NCI-H146 treated with DMSO at 0.1 percent for 48 hours (cell line): Measurements from ENCODE around the gene PDGFA.

Experiments
- DNase-seq: peaks from one replicate; lab custom pipeline; 2025; ENCODE audit not compliant: unreplicated experiment; lab: John Stamatoyannopoulos, UW

The PDGFA gene

DNA sequence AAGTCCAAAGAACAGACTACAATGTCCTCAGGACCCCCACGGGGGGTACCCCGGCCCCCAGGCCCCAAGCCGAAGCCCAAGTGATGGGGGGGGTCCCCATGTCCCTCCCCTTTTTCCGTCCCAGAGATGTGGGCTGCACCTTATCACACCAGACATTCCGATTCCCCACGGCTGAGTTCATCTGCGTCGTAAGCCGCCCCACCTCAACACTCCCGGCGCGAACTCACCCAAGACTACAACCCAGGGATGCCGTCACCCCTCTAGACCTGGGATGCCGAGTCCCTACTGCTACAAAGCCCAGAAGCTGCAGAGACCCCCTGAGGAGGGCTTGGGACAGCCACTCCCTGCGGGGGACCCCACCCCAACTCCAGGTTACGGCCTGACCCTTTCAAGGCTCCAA lies 14.5 kb downstream of the PDGFA start:
- DNase-seq = no peak

DNA sequence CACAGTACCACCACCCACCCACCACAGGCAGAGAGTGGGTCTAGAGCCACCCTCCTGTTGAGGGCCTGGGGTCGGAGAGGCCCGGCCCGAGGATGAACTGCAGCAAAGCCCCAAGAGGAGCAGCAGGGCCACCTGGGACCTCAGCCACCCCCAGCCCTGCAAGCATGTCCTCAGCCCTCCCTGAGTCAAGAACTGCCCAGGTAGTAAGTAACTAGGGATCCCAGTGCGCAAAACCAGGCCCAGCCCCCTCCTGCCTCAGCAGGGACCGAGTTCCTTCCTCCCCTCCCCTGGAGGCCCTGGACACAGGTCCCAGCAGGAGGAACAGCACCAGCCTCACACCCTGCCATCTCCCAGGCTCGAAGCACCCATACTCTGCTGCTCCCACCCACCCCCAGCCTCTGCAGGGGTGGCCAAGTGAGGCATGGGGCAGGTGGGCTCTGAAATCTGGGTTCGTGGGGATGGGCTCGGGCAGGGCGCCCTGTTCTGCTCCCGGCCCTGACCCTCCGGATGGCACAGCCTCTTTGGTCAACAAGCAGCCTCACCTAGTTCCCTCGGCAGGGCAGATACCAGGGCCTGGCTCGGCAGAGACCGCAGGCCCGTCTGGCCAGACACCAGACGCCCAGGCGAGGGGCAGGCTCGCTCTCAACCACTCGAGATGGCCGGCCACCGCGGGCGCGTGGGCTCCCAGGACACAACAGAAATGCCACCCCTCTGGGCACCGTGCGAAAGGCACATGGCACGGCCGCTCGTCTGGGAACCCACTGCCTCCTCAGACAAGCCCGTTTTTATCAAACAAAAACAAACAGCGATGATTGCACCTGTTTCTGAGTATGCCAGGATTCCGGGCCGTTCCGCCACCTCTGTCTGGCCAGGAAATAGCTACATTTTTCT lies 15.2 kb downstream of the PDGFA start:
- DNase-seq = no peak

DNA sequence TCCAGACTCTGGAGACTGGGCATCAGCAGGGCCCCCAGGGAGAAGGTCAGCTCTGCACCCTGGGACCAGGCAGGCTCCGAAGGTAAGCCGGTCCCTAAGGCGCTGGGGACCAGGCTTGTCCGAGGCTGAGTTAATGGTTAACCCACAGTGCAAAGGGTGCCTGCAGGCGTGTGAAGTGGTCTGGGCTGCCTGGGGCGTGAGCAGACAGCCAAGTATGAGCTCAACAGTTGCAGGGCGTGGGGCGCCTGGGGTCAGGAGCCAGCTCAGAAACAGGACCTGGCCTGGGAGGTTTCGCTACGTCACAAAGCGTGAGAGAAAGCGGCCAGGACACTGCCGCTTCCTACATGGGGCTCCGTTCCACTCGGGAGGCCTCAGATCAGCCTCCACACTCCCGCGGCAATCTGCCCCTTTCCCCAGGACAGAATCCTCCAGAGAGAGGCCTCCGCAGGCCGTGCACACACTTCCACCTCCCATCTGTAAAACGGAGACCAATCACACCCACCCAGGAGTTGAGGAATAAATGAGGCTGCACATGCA lies 16.0 kb downstream of the PDGFA start:
- DNase-seq = no peak

DNA sequence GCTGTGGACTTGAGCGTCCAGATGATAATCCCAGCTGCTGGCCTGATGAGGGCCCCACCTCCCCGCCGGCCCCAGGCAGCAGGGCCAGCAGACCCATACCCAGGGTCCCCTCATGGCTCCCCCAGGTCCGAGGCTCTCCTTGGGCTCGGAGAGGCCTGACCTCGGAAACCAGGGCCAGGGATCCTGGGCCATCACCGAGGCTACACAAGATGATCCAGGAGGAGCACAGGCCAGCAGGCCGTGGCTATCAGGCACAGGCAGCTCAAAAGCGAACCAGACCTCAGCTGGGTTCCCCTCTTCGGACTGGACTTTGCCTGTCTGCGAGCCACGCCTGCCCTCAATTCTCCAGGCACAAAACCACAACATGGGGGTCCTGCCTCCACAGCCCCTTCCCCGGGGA lies 17.4 kb downstream of the PDGFA start:
- no peak for DNase-seq

DNA sequence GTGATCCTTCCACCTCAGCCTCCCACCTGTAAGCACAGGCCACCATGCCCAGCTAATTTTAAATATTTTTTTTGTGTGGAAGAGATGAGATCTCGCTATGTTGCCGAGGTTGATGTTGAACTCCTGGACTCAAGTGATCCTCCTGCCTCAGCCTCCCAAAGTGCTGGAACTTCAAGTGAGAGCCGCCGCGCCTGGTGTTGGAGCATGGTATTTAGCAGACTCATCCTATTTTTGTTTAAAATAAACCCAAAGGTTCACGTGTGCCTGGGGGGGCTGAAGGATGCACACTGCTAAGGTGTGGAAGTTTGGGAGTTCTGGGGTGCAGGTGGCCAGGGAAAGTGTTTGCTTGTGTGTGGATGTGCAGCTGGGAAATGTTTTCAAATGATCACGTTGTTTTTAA lies 18.1 kb downstream of the PDGFA start:
- DNase-seq = no peak

DNA sequence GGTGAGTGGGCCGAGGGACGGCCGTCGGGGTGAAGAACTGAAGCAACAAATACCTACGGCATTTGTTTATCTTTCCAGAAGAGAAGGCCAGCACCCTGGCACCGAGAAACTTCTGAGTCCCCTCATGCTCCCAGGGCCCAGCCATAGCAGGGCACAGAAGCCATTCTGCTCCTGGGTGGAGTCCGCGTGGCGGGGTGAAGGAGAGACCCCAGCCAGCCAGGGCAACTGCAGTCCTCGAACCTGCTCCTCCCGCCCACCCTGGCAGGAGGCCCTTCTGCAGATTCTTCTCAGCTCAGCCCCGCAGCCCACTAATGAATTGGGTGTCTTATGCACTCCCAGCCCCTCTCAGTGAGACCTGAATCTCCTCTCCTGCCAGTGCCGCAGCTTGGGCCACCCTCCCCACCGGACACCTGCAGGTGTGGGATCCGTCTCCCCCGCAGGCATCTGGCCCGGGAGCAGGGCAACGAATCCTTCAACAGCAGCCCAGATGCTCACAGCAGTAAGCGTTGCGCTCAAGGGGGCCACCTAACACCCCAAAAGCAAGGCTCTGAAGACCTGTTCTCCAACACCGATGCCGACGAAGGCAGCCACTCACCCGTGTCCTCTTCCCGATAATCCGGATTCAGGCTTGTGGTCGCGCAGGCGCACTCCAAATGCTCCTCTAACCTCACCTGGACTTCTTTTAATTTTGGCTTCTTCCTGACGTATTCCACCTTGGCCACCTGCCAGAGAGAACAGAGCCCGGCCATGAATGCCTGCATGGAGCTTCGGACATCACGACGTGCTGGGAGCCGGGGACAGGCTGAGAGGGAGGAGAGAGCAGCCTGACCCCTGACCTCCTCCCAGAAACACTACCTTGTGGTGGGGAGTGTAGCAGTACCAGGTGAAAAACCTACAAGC lies 18.9 kb downstream of the PDGFA start:
- DNase-seq = no peak

DNA sequence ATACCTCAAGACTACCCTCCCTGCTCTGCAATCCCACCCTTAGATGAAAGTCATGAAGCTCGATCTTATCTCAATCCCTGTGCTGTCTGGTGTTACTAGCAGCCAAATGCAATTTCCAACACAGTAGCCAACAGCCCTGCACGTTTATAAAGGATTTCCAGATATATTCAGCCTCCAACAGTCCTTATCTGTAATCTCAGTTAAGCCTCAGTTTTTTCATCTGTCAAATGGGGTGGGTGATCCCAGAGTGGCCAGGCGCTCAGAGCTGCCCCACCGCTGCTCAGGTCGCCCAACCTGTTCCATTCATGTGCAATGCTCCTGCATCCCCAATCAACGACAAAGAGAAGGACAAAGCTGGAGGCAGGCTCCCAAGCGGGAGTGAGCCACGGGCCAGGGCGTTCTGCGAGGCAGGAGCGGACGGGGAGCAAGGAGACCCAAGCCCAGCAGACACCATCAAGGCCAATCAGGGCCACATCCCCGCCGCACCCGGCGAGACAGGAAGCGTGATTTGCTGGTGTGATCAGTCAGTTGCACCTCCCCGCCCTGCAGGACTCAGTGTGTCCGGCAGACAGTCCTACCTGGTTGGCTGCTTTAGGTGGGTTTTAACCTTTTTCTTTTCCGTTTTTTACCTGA lies 19.7 kb downstream of the PDGFA start:
- no peak for DNase-seq

DNA sequence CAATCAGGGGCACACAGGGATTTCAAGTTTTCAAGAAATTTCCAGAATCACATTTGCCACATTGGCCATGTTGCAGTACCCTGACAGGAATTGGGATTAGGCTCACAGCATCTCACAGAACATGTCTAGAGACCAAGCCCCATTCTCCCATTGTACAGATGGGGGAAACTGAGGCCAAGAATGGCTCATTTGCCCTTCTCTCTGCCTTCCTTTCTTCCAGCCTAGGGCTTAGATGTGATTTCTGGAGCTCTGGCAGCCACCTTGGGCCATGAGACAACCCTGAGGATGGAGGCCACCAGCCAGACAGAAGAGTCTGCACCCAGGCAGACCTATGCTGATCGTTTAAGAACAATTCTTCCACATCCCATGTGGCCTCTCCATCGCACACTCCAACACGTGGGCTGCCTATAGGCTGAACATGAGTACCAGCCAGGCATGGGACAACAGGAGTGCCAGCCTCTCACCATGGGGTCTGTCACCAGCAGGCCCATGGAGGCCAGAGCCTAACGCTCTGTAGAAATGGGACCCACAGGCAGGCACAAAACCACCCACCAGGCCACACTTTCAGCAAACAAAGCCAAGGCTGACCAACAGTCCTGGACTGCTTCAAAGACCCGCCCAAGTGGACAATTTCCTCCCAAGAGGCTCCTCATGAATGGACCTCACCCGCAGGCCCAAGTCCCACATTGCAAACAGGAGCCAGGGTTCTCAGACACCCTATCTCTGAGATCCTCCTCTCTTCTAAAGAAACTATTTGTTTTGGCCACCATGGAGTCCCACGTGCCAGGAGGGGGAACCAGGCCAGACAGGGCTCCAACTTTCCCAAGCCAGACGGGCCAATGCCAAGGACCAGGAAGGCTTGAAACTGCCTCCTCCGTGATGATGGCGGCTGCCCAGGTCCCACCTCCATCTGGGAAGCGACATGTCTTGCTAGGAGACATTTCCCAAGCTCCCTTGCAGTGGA lies 20.7 kb downstream of the PDGFA start:
- no peak for DNase-seq

DNA sequence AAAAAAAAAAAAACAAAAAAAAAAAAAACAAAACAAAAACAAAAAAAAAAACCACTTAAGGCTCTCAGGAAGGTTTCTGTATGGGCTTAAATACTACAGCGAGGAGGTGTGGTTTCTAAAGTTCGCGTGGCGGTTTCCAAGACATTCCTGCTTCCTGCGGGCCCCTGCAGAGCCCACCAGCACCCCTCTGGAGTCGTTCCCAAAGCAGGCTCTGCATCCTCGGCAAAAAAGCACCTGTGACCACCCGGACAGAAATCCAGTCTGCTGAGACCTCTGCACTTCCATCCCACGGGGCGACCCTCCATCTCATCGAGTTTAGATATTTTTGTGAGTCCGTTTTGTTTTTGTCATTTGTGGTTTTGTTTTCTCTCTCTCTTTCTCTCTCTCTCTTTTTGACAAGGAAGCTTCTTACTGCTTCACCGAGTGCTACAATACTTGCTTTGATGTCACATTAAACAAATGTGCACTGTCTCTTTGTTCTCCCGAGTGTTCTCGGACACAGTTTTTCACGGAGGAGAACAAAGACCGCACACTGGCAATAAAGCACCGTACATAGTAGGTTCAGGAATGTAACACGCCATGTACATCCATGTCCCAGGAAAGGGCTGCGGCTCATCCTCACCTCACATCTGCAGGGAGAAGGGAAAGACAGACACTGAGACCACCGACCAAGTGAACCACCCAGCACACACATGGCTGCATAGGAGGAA lies 21.5 kb downstream of the PDGFA start:
- DNase-seq = no peak

DNA sequence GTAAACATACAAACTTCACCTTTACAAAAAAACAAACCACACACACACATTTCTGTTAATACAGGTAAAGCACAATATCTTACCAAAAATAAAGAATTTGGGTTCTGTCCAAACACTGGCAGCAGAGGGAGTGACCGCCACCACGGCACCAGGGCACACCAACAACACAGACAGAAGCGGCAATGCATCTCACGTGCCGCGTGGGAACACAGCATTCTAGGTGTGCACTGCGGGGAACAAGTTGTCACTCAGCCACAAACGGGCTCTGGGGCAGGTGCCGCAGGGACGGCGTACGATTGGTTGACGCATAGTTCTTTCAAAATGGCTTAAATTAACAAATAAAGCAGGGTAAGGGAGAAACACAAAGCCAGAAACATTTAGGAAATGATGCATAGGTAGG lies 22.3 kb downstream of the PDGFA start:
- no peak for DNase-seq

DNA sequence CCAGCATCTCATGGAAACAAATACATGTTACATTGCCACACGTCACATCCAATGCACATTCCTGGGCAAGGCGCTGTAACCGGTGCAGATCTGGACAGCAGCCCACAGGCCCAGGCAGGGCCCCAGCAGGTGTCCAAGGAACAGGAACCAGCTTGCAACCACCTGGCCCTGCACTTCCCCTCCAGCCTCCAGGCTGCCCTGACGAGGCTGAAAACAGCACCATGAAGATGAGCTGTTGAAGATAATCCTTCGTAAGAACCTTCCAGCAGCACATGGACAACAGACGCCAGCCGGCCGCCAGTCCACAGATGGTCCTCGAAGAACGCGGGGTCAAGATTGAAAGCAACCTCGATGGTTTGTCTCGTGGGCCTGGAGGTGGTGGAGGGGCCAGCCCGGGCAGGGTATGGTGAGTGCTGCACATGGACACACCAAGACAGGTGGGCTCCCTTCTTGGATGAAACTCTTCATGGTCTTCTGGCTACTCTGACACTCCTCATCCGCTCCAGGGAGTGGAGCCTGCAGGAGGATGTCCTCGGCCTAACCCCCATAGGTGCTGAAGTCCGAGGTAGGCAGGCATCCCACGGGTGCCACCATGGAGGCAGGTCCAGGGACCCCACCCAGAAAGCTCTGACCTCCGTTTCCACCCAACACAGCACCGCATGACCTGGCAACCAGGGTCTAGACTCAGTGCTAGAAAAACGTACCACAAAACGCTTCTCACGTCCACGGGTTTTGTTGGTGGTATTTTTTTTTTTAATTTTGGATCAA lies 22.9 kb downstream of the PDGFA start:
- DNase-seq = no peak

DNA sequence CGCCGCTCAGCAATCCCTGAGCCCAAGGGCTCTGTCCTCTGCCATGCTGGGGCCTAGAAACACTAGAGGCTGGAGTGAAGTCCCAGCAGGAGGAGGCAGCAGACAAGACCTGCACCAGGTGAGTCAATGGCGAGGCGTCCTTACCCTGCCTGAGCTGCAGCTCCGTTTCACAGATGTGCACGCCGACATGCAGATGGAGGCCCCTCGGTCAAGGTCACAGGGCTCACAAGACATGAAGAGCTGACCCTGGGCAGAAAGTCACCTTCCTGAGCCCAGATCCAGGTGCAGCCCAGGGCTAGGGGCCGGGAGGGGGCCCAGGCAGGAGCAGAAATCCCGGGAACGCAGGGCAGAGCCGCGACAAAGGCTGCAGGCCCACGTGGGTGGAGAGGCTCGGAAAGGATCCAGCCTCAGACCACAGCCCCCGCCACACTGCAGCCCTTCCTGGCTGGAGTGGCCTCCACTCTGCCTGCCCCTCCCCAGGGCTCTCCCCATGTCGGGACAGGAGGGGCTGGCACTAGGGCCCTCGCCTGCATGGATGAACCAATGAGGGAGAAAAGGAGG lies 23.8 kb downstream of the PDGFA start:
- no peak for DNase-seq

DNA sequence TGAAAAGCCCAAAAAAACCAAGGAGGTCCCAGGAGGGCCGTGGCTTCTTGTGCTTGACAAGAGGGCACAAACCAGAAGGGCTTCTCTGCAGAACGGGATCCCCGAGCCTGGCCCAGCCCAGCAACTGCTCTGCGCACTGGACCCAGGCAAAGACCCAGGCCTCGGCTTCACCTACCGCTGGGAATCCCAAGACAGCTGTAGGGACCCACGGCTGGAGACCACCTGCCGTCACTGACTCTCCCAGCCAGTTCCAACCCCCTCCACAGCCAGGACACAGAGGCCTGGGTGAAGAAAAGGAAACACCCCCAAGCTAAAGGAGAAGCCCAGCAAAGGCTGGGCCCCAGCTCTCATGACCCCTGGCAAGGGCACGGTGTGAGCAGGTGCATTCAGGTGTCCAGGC lies 24.3 kb downstream of the PDGFA start:
- no peak for DNase-seq

DNA sequence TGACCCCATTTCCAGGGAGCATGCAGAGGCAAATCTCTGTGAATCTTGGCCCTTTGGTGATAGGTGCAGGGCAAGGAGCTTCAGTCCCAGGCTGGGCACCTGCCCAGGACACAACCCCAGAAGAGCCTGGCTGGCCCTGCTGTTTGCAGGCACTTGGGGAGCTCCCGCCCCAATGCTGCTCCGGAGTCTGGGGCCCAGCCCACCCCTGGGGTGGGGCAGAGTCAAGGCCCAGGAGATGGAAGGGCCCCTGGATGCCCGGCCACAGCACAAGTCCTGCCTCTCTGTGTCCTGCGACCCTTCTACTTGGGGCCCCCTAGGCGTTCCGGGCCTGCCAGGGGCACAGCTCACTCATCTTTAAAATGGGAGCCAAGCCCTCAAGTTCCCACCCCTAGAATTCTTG lies 24.7 kb downstream of the PDGFA start:
- DNase-seq = no peak

DNA sequence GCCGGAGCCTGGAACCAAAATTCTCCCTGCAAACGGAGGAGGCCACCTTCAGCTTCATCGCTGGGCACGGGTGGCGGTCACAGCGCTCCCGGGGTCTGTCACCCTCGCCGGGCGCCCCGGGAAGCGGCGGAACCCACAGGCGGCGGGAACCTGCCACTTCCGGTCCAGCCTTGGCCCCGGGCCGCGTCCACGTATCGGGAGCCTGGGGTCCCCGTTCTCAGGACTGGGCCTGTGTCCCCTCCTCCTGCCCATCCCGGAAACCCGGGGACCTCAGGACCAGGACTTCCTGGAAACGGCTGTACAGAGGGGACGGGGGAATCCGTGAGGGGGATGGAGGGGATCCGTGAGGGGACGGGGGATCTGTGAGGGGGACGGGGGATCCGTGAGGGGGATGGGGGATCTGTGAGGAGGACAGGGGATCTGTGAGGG lies 25.4 kb downstream of the PDGFA start:
- no peak for DNase-seq

DNA sequence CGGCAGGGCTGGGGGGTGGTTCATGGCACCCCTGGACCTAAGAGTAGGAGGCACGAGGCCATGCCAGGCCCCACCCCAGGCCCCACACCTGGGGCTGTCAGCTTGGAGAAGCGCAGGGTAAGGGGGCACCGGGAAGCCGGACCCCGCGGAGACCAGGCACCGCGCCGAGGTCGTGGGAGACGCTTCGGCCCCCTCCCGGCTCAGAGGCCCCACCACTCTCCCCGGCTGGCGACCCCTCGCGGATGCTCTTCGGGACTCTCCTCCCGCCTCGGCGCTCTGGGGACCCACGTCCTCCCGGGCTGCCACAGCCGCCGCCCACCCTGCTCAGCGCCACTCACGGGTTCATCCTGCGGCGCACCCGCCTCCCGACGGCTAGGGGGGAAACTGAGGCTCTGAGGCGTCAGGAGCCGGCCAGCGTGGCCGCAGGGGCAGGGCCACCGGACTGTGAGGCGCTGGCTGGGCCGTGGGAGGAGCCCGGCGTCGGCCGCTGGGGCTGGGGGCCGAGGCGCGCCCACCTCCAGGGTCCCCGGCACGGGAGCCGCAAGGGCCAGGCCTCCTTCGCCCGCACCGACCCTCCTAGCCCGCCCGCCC lies 25.9 kb downstream of the PDGFA start:
- no peak for DNase-seq

DNA sequence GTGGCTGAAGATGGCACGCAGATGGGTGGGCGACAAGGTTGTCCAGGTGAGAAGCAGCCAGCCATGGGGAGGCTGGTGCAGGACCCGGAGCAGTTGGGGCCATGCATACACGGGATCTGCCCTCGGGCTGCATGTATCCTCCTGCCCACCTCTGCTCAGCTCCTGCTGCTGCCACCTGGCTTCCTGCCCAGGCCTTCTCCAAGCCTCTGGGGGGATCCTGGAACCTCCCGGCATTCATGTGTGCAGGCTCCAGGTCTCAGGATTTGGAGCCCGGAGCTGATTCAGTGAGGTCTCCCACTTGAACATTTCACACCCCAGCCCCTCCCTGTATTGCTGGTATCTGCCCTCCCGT lies 27.0 kb downstream of the PDGFA start:
- DNase-seq = no peak
